A204.1 (cell line): Measurements from ENCODE around the gene C3orf52.

Experiments used
- FAIRE-seq: peaks from 2 replicates; lab custom pipeline; 2012; peaks lifted over from hg19 to GRCh38; lab: Jason Lieb, UNC

C3orf52 gene

DNA sequence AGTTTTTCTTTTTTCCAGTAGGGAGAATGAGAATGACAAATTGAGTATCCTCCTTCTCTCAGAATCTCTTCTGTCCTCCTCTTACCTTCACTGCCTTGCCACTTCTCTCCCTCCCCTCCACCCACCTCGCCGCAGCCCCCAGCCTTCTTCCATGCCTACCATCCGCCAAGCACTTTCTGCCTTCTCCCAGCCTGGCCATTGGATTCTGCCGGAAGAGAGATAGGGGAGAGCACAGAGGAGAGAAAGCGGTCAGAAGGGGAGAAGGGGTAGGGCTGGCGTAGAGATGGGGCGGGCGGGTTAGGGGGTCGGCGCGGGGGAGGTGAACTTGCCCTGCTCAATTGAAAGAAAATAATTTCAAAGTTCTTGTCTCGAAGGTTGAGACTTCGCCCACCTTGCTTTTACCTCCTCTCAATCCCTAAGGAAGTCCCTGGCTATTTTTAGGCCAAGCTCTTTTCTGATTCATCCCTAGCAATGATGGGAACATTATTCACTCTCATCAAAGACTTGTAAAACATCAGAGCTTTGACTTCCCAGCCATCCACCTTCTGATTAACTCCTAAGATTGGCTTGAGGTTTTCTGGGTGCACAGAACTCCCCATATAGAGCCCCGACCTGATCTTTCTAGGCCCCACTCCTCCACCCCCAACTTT lies 811 bp downstream of the C3orf52 start:
- FAIRE-seq = no peak

DNA sequence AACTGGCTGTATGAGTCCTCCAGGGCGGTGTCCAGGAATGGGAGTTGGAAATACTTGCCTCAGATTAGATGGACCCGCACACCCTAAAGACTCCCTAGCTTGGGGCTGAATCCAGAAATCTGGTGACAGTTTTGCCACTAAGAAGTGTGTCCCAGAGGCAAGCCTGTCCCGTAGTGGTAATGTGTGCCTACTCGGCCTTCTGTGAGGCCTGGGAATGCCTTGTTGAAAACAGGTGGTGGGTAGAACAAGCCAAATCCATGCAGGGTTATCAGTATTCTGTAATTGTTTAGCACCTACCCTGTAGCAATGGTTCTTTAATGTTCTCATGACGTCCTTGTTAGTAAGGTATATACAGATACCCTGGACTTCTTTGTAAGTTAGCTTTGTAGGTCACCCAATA lies 1.6 kb downstream of the C3orf52 start:
- FAIRE-seq = no peak

DNA sequence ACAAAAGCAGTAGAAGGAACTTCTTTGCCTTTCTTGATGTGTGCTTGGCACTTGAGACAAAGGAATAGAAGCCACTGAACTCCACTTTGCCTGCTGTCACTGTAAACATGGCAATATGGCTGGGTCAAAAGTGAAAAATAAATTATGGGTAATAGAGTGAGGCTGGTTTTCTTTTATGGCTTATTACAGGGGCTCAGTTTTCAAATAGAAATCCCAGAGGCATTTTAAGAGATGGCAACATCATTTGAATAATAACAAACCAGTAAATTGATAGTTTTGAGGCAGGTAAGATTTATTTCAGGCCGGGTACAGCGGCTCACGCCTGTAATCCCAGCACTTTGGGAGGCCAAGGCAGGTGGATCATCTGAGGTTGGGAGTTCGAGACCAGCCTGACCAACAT lies 2.8 kb downstream of the C3orf52 start:
- no peak for FAIRE-seq

DNA sequence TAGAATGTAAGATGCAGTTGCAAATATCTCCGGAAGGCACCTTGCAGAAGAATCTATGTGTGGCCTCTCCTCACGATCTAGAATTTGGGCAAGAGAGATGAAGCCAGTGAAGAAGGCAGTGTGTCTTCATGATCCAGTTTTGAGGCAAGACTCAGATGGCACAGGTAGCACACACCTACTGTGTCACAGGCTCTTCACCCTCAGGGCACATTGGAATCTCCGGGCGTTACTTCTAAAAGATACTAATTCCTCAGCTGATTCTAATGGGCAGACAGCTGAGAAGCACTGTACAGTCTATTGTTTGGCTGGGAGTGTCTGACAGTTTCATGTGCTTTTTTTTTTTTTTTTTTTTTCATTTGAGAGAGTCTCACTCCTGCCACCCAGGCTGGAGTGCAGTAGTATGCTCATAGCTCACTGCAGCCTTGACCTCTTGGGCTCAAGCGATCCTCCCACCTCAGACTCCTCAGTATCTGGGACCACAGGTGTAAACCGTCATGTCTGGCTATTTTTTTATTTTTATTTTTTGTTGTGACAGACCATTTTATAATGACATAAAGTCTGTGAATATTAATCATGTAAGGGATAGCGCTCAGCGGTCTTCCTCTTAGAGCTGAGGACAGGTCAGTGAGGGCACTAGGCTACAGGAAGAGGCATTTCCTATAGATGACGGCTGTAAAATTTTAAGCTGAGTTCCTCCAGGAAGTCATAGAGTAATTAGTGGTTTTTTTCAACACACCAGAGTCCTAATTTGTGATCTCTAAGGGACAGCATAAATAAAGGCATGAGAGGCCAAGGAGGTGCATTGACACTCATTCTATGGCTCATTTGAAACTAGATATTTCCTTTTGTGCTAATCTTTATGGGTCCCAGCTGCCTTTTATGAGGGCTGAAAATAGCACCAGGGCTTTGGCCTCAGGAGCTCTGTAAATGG lies 4.0 kb downstream of the C3orf52 start:
- FAIRE-seq = no peak

DNA sequence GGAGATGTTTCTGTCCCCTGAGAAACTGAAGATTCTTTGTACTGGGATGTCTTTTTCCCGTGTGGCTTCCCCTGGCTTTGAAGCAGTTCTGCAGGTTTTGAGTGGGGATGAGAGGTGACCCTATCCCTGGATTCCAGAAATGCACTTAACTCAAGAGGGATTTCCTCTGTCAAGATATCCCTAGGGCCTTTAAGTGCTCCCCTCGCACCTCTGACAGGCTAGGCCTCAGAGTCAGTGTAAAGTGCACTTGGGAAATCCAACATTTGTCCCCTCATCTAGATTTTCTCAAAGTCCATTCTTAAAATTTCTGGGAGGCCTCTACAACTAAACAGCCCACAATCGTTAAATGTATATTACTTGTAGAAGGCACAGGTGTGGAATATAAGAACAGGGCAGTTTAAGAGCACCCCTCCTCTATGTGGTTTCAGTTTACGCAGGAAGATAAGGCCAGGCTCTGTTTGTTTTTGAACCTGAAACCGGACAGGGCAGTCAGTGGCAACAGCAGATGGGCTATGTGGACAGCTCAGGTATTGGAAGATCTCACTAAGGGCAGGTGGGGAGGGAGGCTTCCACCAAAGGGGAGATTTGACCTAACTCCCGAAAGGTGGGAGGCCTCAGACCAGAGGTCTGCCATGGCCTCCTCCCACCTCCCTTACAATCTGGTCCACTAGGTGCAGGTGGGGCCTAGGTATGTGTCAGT lies 4.8 kb downstream of the C3orf52 start:
- no peak for FAIRE-seq

DNA sequence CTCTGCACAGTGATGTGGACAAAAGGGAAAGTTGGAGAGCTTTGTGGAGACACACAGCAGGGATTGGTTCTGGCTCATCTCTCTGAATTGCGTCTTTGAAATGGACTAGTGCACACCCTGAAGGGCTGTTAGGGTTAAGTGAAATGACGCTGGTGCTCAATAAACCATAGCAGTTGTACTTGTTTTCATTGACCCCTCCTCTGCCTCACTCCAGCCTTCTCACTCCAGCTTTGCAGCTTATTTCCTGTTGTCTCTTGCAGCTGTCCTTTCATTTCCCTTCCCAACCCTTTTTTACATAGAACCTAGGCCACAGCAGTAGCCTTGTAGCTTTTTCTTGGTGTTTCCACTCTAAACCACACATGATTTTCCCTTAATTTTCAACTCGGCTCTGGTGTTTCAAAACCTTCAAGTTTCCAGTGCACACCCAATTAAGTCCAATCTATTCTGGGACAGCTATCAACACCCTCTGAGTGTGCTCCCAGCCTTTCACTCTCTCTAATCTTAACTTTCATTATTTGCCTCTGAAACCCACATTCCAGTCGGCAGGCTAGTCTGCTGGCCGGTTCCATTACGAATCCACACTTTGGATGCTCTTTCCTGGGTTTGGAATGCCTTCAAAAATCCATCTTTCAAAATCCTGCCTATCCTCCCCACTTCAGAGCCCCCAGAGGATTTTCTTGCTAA lies 6.4 kb downstream of the C3orf52 start:
- FAIRE-seq = no peak

DNA sequence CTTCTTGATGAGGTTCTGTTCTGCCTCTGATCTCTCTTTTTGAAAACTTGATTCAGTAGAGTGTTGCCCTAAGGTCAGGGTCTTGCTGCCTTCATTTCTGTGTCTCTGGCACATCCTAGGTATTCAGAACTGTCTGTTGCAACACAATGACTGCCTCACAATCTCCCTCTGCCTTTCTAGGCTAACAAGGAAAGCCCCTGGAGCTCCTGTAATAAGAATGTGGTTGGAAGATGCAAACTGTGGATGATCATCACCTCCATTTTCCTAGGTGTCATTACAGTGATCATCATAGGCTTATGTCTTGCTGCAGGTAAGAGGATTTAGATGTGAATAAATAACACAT lies 7.0 kb downstream of the C3orf52 start:
- FAIRE-seq = no peak

DNA sequence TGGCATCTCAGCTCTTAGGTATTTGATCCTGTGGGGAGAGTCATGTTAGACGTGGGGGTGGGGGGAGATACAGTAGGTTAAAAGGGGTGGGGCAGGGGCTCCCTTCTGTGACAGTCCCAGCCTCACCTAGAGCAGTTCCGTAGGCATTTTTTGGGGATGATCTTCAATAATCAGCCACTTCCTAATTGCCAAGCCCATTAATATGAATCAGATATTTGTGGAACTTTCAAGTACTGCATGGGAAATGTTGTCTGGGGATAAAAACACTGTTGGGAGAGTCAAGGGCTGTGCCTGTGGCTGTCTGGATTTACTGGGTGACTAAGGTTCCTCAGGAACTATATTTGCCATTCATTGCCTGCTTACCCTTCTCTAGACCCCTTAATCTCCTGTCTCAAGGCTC lies 9.5 kb downstream of the C3orf52 start:
- FAIRE-seq = no peak

DNA sequence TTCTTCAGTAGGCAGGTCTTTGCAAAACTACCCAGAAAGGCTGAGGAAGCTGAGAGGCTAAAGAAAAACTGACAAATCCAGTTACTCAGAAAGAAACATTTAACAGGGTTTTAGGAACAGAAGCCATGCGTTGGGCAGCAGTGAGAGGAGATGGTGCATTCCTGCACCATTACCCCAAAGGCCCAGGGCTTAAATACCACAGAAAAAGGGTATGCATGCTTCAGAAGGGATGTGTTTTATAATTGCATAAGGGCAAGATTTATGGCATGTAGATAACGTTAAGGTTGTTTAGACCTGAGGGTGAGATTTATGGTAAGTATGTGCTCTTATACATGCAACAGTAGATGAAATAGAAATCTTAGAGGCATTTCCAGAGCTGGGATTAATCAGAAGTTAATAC lies 10.0 kb downstream of the C3orf52 start:
- FAIRE-seq = no peak

DNA sequence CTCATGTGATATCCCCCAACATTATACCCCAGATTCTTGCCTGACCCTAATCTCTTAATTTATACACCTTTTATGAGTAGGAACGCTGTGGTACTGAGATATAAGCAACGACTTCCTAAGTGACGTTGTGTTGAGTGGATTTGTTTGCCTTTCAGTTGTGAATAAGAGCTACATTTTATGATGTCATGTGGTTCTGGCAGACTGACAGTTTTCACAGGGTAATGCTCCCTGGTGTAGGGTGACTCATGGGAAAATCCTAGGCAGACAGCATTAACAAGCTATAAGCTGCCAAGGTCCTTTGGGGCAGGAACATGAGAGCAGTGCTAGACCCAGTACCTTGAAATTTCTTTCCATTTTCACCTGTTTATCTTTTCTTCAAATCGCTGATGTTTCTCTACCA lies 11.2 kb downstream of the C3orf52 start:
- no peak for FAIRE-seq

DNA sequence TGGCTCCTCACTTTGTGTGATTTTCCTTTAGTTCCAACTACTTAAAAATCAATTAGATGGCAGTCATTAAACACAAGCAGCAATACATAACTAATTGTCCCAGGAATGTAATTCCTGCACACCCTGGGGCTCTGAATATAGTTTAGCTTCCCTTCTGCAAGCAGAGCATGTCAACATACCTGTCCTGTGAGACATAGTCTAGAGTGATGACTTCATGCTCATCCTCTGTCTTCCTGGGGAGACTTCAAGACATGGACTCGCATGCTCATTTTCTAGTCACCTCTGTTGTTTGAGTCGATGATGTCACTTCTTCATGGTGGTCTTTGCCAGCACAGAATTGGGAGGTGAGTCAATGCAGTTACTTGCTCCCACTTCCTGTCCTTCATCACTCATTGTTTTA lies 15.7 kb downstream of the C3orf52 start:
- no peak for FAIRE-seq

DNA sequence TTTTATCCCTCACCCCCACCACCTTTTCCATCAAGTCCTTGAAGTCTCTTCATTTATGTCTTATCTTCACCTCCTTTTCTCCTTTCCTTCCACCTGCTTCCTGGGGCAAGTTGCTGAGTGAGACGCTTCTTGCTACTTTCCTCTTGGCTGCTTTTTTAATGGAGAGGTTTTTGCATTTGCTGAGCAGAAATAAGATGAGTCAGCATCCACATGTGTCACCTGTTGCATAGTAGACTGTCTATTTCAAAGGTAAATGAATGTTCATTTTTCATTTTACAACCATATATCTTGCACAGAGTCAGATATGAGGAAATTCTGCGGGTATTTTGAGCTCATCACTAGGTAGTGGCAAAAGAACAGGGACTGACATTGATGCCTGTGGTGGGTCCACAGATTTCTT lies 18.6 kb downstream of the C3orf52 start:
- no peak for FAIRE-seq

DNA sequence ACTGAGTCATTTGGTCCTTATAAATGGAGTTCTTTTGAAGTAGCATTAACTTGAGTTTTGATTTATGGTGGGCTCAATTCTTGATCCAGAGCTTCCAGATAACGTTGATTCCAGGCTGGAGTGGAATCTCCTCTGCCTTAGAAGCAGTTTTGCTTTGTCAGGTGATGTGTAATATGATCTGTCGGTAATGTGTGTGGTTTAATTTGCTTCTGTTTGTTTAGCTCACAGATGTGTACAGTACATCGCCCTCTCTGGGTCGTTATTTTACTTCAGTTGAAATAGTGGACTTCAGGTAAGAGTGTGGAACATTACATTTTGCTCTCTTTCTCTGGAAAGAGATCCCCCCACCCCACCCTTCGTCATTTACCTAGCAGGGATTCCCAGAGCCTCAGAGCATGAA lies 23.1 kb downstream of the C3orf52 start:
- no peak for FAIRE-seq

DNA sequence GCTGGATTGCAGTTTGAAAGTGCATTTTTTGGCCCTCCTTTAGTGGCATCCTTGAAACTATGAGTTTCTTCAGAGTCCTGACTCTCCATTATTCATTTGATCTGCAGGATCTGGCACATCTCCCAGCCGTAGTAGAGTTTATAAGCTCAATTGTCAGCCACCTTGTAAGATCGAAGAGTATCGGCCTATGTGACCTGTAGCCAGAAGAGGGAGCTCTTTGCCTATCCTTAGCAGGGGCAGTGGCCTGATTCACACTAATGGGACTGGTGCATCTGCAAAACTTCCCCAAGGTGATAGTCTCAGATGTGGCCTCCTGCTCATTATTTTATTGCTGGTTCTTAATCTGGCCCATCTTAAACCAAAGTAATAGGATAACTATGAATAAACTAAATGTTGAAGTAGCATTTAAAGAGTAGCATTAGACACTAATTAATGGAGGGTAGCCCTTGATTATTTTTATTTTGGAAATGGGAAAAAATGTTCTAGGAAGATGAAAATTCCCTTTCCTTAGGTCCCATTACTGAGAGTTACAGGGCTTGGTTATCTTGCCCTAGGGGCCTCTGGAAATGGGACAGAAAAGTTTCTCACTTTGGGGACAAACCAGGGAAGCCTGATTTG lies 25.7 kb downstream of the C3orf52 start:
- FAIRE-seq = no peak

DNA sequence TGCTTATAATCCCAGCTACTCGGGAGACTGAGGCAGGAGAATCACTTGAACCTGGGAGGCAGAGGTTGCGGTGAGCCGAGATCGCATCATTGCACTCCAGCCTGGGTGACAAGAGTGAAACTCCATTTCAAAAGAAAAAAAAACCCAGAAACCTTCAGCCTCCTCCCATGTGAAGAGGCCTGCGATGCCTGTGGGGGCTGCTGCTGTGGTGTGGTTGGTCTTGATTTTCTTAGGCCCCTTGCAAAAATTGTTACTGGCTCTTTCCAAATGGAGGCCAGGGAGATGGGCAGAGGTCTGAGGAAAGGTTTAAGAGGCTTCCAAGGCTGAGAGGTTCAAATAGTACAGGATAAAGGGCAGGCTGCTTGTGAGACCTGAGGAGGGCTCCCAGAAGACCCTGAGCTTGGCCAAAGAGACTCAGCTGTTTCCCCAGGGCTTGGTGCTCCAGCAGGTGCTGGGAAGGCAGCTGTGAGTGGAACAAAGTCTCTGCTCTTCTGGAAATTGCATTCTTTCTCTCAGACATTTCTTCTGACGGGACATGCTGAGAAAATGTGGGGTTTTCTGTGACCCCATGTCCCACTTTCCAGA lies 28.5 kb downstream of the C3orf52 start:
- no peak for FAIRE-seq

DNA sequence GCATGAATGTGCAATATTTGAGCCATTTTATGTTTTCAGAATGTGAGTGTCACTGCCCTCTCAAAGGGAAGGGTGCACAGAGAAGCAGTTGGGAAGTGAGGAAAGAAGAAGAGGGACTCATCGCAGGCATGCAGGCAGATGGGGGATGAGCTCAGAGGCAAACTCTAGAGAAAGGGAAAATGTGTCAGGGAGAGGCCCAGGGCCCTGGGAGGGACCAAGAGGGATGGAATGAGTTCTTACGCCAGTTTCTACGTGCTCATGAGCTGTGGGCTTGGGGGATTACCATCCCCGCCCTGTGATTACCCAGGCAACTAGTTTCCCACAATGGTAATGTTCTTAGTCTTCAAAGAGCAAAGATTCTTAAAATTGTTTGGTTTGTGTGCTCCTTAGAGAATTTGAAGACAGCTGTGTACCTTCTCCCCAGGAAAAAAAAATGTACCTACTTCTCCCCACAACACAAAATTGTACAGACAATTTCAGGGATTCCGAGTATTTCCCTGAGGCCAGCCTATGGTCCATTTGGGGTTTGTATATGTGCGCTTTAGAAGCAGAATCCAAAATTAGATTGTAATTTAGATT lies 29.1 kb downstream of the C3orf52 start:
- FAIRE-seq = no peak

DNA sequence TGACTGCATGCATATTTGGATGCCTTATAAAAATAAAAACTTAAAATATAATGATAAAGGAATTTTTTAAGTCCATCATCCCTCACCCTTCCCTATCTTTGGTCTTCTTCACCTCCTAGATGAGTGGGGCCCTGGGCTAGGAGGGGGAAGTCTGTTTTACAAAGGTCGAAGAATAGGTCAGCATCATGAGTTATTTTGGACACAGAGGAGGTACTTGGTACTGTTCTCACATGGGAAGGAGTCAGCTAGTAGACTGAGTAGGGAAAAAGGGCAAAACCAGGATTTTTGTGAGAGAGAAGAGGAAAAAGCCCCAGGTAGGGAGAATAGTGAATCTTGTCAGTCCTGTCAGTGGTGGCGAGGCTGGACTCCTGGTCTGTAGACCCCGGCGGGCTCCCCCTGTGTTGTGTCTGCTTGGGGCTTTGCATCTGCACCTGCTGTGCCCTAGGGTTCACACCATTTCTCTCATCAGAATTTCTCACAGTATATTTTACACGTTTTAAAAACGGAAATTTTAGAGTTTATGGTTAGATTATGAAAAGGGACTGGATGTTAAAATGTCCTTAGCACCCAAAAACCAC lies 29.7 kb downstream of the C3orf52 start:
- FAIRE-seq = no peak

DNA sequence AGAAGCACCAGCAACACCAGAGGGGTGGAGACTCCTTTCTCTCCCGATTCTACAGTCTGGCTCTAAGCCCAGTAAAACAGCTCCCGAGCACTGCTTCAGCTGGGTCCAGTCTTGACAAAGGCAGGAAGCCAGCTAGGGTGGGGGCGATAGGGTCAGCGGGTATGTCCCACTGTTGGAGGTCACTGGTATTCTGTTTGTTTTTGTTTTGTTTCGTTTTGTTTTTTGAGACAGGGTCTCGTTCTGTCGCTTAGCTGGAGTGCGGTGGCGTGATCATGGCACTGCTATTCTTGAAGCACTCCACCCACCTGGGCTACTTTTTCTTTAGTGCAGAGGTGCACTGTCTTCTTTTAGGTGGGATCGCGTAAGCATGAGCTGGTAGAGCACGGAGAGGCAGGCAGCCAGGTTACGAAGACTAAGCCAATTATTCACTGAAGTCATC lies 30.6 kb downstream of the C3orf52 start:
- no peak for FAIRE-seq

DNA sequence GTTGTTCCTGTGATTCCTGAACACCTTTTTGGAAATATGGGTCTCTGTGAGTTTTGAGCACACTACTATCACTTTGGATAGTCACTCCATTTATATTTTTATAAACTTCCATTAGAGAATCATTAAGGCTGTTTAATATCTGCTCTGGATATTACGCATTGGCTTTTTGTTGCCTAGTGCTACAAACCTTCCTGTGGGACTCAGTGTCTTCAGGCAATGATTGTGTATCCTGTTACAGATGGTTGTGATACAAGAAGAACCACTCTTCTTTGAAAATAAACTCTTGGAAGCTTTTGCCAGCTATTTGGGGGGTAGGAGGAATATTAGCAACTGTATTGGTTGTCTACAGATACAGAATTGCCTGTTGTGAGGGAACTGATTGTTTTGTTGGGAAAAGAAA lies 31.2 kb downstream of the C3orf52 start:
- no peak for FAIRE-seq

DNA sequence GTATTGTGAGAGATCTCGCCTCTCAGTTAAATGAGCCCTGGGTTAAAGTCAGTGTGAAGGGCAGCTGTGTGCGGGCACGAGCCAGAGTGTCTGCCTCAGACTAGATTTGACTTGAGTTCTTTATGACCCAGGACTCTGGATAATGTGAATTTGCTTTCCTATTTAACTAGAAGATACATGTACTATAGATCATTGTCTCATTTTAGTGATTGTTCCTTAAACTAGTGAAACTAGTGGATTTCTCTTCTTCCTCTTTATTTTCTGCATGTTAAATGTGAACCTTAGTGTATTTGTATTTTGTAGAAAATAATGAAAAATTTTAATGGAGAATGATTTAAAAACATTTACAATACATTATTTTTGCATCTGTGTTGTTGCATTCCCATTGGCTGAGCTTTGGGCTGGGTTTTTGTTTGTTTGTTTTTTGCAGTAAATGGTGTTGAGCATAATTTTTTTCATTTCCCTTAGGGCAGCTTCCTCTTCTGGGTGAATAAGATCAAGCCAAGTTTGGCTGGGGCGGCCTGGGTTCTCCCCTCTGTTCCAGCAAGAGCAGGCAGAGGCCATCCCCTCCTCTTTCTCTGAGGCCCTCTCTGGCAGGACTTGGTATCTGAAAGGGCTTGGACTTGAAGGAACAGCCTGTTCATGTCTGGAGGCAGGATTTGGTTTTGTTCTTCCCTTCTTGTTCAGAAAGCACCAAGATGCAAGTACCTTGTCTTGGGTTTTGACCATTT lies 31.8 kb downstream of the C3orf52 start:
- no peak for FAIRE-seq
